H1 (cell line): ENCODE measurements around the gene SMAD7. TPM values are rescaled to one million over a fixed set of nuclear protein-coding genes. Genes with fewer than 3 reads are reported as not detected.

Source experiments
- CTCF ChIA-PET: fragments of 300-600 bp; sonication (Branson Sonifier 250); formaldehyde crosslinking; loops from one replicate; lab custom pipeline; 2021; ENCODE audit not compliant: partially characterized antibody; lab: Charles Lee
- POLR2A ChIA-PET: fragments of 300-600 bp; sonication (Branson Sonifier 250); formaldehyde crosslinking; loops from one replicate; lab custom pipeline; 2021; ENCODE audit warnings: inconsistent platforms; ENCODE audit not compliant: partially characterized antibody; lab: Charles Lee
- DNase-seq, 2 experiments: peaks; one replicate each; pipeline versions ENCODE4 v3.0.0 to v3.0.0-alpha.2; 2010 to 2022; ENCODE audit warnings: low spot score in 2 of 2, low read depth in 1 of 2, mixed read lengths in 1 of 2
- FAIRE-seq: peaks from 2 replicates; lab custom pipeline; 2011; peaks lifted over from hg19 to GRCh38; lab: Jason Lieb, UNC
- H2AFZ ChIP-seq: 2 replicates; pipeline ENCODE4 v1.8.1; 2012; ENCODE audit warnings: low read length, inconsistent platforms
- H2AK5ac ChIP-seq: 2 replicates; pipeline ENCODE4 v1.6.1; 2013; ENCODE audit warnings: low read depth, low read length
- H2BK120ac ChIP-seq: replicated peaks from 2 replicates; pipeline ENCODE3; 2013; ENCODE audit warnings: low read depth, low read length, inconsistent platforms
- H2BK12ac ChIP-seq: 2 replicates; pipeline ENCODE4 v1.6.1; 2013; ENCODE audit warnings: low read depth, low read length
- H2BK15ac ChIP-seq: 2 replicates; pipeline ENCODE4 v1.6.1; 2013; ENCODE audit warnings: low read length
- H2BK20ac ChIP-seq: 2 replicates; pipeline ENCODE4 v1.6.1; 2013; ENCODE audit warnings: low read length
- H2BK5ac ChIP-seq: 2 replicates; pipeline ENCODE4 v1.6.1; 2013; ENCODE audit warnings: low read depth, low read length
- H3K14ac ChIP-seq: 2 replicates; pipeline ENCODE4 v1.6.1; 2013; ENCODE audit warnings: inconsistent platforms; ENCODE audit not compliant: insufficient read length
- H3K18ac ChIP-seq: 2 replicates; pipeline ENCODE4 v1.6.1; 2013; ENCODE audit warnings: low read length; ENCODE audit errors: extremely low read depth
- H3K23ac ChIP-seq: 2 replicates; pipeline ENCODE4 v1.6.1; 2013; ENCODE audit warnings: inconsistent platforms; ENCODE audit not compliant: insufficient read length
- H3K23me2 ChIP-seq: 2 replicates; pipeline ENCODE4 v1.6.1; 2013; ENCODE audit warnings: low read depth, low read length
- H3K27ac ChIP-seq: 2 replicates; pipeline ENCODE4 v1.6.1; 2011; ENCODE audit warnings: low read depth, low read length, inconsistent platforms
- H3K27me3 ChIP-seq, 4 experiments: replicated peaks in 1 of 4; 1 replicate in 1 of 4; 2 replicates in 3 of 4; pipeline versions ENCODE4 v1.6.1 to v1.8.1; 2011 to 2013; ENCODE audit warnings: low read length in 3 of 4, mild to moderate bottlenecking in 3 of 4, inconsistent platforms in 2 of 4, mixed read lengths in 2 of 4, moderate library complexity in 1 of 4; ENCODE audit not compliant: control insufficient read depth in 3 of 4, insufficient read depth in 3 of 4; ENCODE audit errors: extremely low read depth in 1 of 4
- H3K36me3 ChIP-seq, 4 experiments: 2 replicates each; pipeline versions ENCODE4 v1.6.1 to v1.8.1; 2011 to 2013; ENCODE audit warnings: mild to moderate bottlenecking in 4 of 4, low read length in 3 of 4, moderate library complexity in 2 of 4, control low read depth in 1 of 4, inconsistent platforms in 1 of 4; ENCODE audit not compliant: insufficient read depth in 4 of 4, control insufficient read depth in 2 of 4
- H3K4ac ChIP-seq: replicated peaks from 2 replicates; pipeline ENCODE3; 2013; ENCODE audit warnings: low read length, low read depth, mixed read lengths, inconsistent platforms; ENCODE audit not compliant: insufficient read length
- H3K4me1 ChIP-seq, 4 experiments: replicated peaks in 1 of 4; 1 replicate in 1 of 4; 2 replicates in 3 of 4; pipeline versions ENCODE4 v1.6.1 to v1.8.1; 2011 to 2013; ENCODE audit warnings: low read length in 3 of 4, inconsistent platforms in 2 of 4, mixed read lengths in 1 of 4; ENCODE audit not compliant: insufficient read depth in 4 of 4, control insufficient read depth in 3 of 4
- H3K4me2 ChIP-seq, 2 experiments: 2 replicates each; pipeline versions ENCODE4 v1.6.1 to v1.8.1; 2011 to 2013; ENCODE audit warnings: low read depth in 2 of 2, low read length in 2 of 2, control low read depth in 1 of 2, inconsistent platforms in 1 of 2, mild to moderate bottlenecking in 1 of 2; ENCODE audit not compliant: insufficient read depth in 1 of 2
- H3K4me3 ChIP-seq, 4 experiments: fragments of 200-600, 300-600 bp in 1 of 4; sonication (generic), shearing (Covaris generic), sonication (Bioruptor Twin) in 1 of 4; 2 replicates each; pipeline versions ENCODE4 v1.5.1 to v1.8.1; 2011 to 2016; ENCODE audit warnings: low read length in 4 of 4, low read depth in 3 of 4, control low read depth in 2 of 4, inconsistent platforms in 2 of 4, mild to moderate bottlenecking in 2 of 4, mixed read lengths in 1 of 4, moderate library complexity in 1 of 4; ENCODE audit not compliant: insufficient read depth in 2 of 4; ENCODE audit errors: extremely low read depth in 1 of 4
- H3K56ac ChIP-seq: replicated peaks from 2 replicates; pipeline ENCODE3; 2013; ENCODE audit warnings: low read depth, mild to moderate bottlenecking, mixed read lengths, low read length, inconsistent platforms; ENCODE audit not compliant: insufficient read length
- H3K79me1 ChIP-seq: 2 replicates; pipeline ENCODE4 v1.6.1; 2013; ENCODE audit warnings: low read depth, low read length, control low read depth
- H3K79me2 ChIP-seq, 2 experiments: 2 replicates each; pipeline versions ENCODE4 v1.6.1 to v1.8.1; 2012 to 2013; ENCODE audit warnings: low read length in 2 of 2, mild to moderate bottlenecking in 2 of 2, inconsistent platforms in 1 of 2; ENCODE audit not compliant: insufficient read depth in 2 of 2, control insufficient read depth in 1 of 2
- H3K9ac ChIP-seq, 4 experiments: replicated peaks in 1 of 4; 1 replicate in 1 of 4; 2 replicates in 3 of 4; pipeline versions ENCODE4 v1.6.1 to v1.8.1; 2011 to 2013; ENCODE audit warnings: low read depth in 3 of 4, low read length in 3 of 4, control low read depth in 2 of 4, mild to moderate bottlenecking in 2 of 4, moderate library complexity in 2 of 4, inconsistent platforms in 1 of 4; ENCODE audit errors: extremely low read depth in 1 of 4
- H3K9me3 ChIP-seq, 2 experiments: 2 replicates each; pipeline versions ENCODE4 v1.6.1 to v1.8.1; 2012 to 2013; ENCODE audit warnings: mild to moderate bottlenecking in 2 of 2, moderate library complexity in 2 of 2, control low read depth in 1 of 2, inconsistent platforms in 1 of 2, low read depth in 1 of 2, low read length in 1 of 2, mixed read lengths in 1 of 2; ENCODE audit not compliant: insufficient read depth in 2 of 2
- H4K20me1 ChIP-seq, 2 experiments: replicated peaks in 1 of 2; 2 replicates each; pipeline versions ENCODE3 to v1.8.1; 2011 to 2013; ENCODE audit warnings: inconsistent platforms in 2 of 2, low read length in 2 of 2, mild to moderate bottlenecking in 1 of 2; ENCODE audit not compliant: insufficient read depth in 2 of 2, control insufficient read depth in 1 of 2
- H4K5ac ChIP-seq: 2 replicates; pipeline ENCODE4 v1.6.1; 2013; ENCODE audit warnings: low read length, low read depth, mixed read lengths, inconsistent platforms; ENCODE audit not compliant: insufficient read length
- H4K8ac ChIP-seq: 2 replicates; pipeline ENCODE4 v1.8.0; 2013; ENCODE audit warnings: mild to moderate bottlenecking, moderate library complexity, low read length, inconsistent platforms; ENCODE audit not compliant: insufficient read depth; ENCODE audit errors: extremely low read depth
- H4K91ac ChIP-seq: replicated peaks from 2 replicates; pipeline ENCODE3; 2013; ENCODE audit warnings: low read length, mixed read lengths, inconsistent platforms; ENCODE audit not compliant: insufficient read length
- WGBS, 2 experiments: shearing (Covaris generic) in 1 of 2; methylation state at CpG; one replicate each; pipeline versions ENCODE4 v1.1.6 to v1.1.7; 2013 to 2015; ENCODE audit warnings: low lambda C conversion rate in 2 of 2, mixed read lengths in 2 of 2, inconsistent platforms in 1 of 2, low coverage in 1 of 2, missing lambda C conversion rate in 1 of 2; ENCODE audit not compliant: insufficient replicate concordance in 2 of 2, insufficient coverage in 1 of 2, insufficient read length in 1 of 2; ENCODE audit errors: extremely low coverage in 1 of 2, missing lambda C conversion rate in 1 of 2; 5-methylcytosine and 5-hydroxymethylcytosine counted together
- polyA plus RNA-seq, 7 experiments: library from polyadenylated mRNA; depleted of rRNA in 3 of 7; stranded (reverse) in 5 of 7; unstranded in 2 of 7; fragments of >200 nt in 5 of 7; fragments of 200-250 nt in 2 of 7; gene quantifications; 1 replicate in 5 of 7; 2 replicates in 1 of 7; 4 replicates in 1 of 7; pipeline versions ENCODE4 v1.2.1 to v1.2.3, GENCODE V29; 2011 to 2013; ENCODE audit warnings: missing spikeins in 2 of 7, mixed read lengths in 2 of 7
- total RNA-seq: library from RNA; stranded (reverse); fragmentation: NEBNext Ultra II Directional; extraction: Animal tissue kit (Norgen Biotek cat#: 25700); gene quantifications from 2 replicates; pipeline ENCODE4 v1.2.1, GENCODE V29; 2021

The SMAD7 gene
- total and polyA plus RNA-seq, 2 of the 8 experiments (the other 6 are each of a cell fraction or from before 2014, with no cell fraction given), result 6.5 to 15.5 TPM

GRCh38 chr18:48918660-48919456 lies 31.9 kb downstream of the SMAD7 start:
- DNase-seq (no peak), FAIRE-seq (no peak)
- Histone ChIP-seq H3K4me2 (no peak overlapping the region), H3K23ac (no peak overlapping the region), H3K9me3 (no peaks in the 10 kb centered on the region), H3K4me1 (peaks cover 0 to 17% (median 7%) of the 10 kb centered on the region in 4 experiments; a peak in 6 of 7 replicates), H3K79me1 (peaks cover 5% of the 10 kb centered on the region; the same call in 1 of the 2 replicates), H3K36me3 (no peaks in the 10 kb centered on the region; a peak in 1 of 8 replicates), H3K4ac (no peak overlapping the region), H2BK12ac (no peak overlapping the region), H3K27ac (no peak overlapping the region), H4K91ac (no peak overlapping the region), H3K4me3 (no peak overlapping the region), H2BK20ac (no peak overlapping the region), H3K79me2 (peaks cover 0 to 3% of the 10 kb centered on the region in 2 experiments; a peak in 2 of 4 replicates), H3K14ac (no peak overlapping the region), H2BK15ac (no peak overlapping the region), H3K56ac (no peak overlapping the region), H4K20me1 (peaks cover 0 to 2% of the 10 kb centered on the region in 2 experiments), H2AK5ac (no peak overlapping the region), H3K23me2 (no peaks in the 10 kb centered on the region), H2AFZ (no peak overlapping the region), H3K27me3 (no peaks in the 10 kb centered on the region), H3K18ac (no peak overlapping the region), H2BK5ac (no peak overlapping the region), H3K9ac (no peak overlapping the region), H4K5ac (no peak overlapping the region), H4K8ac (no peak overlapping the region), H2BK120ac (no peak overlapping the region)
- ChIA-PET POLR2A (interaction anchor here (0.9 kb wide), 2 partner anchors 29 to 108 kb away, joined by 3 read pairs; no protein-coding TSS in a partner anchor), CTCF (interaction anchor here (0.8 to 1.9 kb wide), 6 partner anchors 11 to 445 kb away, joined by 3 to 5 read pairs (median 4); no protein-coding TSS in a partner anchor)
- 90% methylated on average over 9 of the region's 9 CpGs; no CpG with 5 or more reads in 1 of the 2 experiments for WGBS, 2 experiments
